Osteocyte (in vitro differentiated cells): Measurements from ENCODE around the gene ZNF384. TPM values are rescaled to one million over a fixed set of nuclear protein-coding genes. Genes with fewer than 3 reads are reported as not detected.

Source experiments
- DNase-seq: peaks from one replicate; pipeline ENCODE4 v3.0.0; 2021; ENCODE audit warnings: mixed read lengths; ENCODE audit not compliant: unreplicated experiment; ENCODE audit errors: extremely low spot score
- H3K27ac Mint-ChIP-seq: one replicate; pipeline ENCODE4 v1.8.0; 2021; ENCODE audit warnings: mild to moderate bottlenecking, mixed read lengths; ENCODE audit not compliant: unreplicated experiment
- H3K27me3 Mint-ChIP-seq: one replicate; pipeline ENCODE4 v1.8.0; 2021; ENCODE audit warnings: mixed read lengths; ENCODE audit not compliant: unreplicated experiment
- H3K36me3 Mint-ChIP-seq: one replicate; pipeline ENCODE4 v1.8.0; 2021; ENCODE audit warnings: mixed read lengths; ENCODE audit not compliant: unreplicated experiment
- H3K4me1 Mint-ChIP-seq: one replicate; pipeline ENCODE4 v1.8.0; 2021; ENCODE audit warnings: mixed read lengths; ENCODE audit not compliant: unreplicated experiment
- H3K4me3 Mint-ChIP-seq: one replicate; pipeline ENCODE4 v1.8.0; 2021; ENCODE audit warnings: mild to moderate bottlenecking, moderate library complexity, mixed read lengths; ENCODE audit not compliant: unreplicated experiment
- H3K9me3 Mint-ChIP-seq: one replicate; pipeline ENCODE4 v1.8.0; 2021; ENCODE audit warnings: mixed read lengths; ENCODE audit not compliant: unreplicated experiment
- CTCF ChIP-seq: fragments of 200-600 bp; sonication (generic); IDR thresholded peaks from 2 replicates; pipeline ENCODE4 v1.5.0; 2021; ENCODE audit warnings: antibody characterized with exemption, mild to moderate bottlenecking, moderate library complexity
- total RNA-seq: library from RNA; stranded (reverse); gene quantifications from 2 replicates; pipeline ENCODE4 v1.2.1, GENCODE V29; 2021

Gene ZNF384
- total RNA-seq, 1 donor from 2014 or later, result 66.6 TPM

GRCh38 chr12:6620885-6621274, 68.3 kb downstream of the ZNF384 start:
- H3K4me1 Mint-ChIP-seq, result no peaks in the 10 kb centered on the region
- H3K4me3 Mint-ChIP-seq, result no peak overlapping the region
- TF ChIP-seq CTCF, result no peak
- H3K36me3 Mint-ChIP-seq, result no peaks in the 10 kb centered on the region
- DNase-seq, result no peak
- H3K27me3 Mint-ChIP-seq, result no peaks in the 10 kb centered on the region
- no peak overlapping the region for H3K27ac Mint-ChIP-seq
- H3K9me3 Mint-ChIP-seq, result no peaks in the 10 kb centered on the region

GRCh38 chr12:6620137-6620884, 68.9 kb downstream of the ZNF384 start:
- Mint-ChIP-seq H3K27ac (no peak overlapping the region), H3K4me1 (no peaks in the 10 kb centered on the region), H3K36me3 (no peaks in the 10 kb centered on the region), H3K9me3 (no peaks in the 10 kb centered on the region), H3K27me3 (no peaks in the 10 kb centered on the region), H3K4me3 (no peak overlapping the region)
- peak; percentile 34 for TF ChIP-seq CTCF
- no peak for DNase-seq

GRCh38 chr12:6618483-6619225, 70.5 kb downstream of the ZNF384 start:
- Mint-ChIP-seq H3K36me3 (no peaks in the 10 kb centered on the region), H3K9me3 (no peaks in the 10 kb centered on the region), H3K4me1 (peaks cover 11% of the 10 kb centered on the region), H3K27ac (no peak overlapping the region), H3K27me3 (no peaks in the 10 kb centered on the region), H3K4me3 (no peak overlapping the region)
- TF ChIP-seq CTCF, result no peak
- DNase-seq, result no peak

Other genes with a start within 250 kb of the ZNF384 start
- gene CD27, start 244.4 kb downstream of the ZNF384 start, total RNA-seq, result not detected in 2 replicates
- gene TAPBPL, start 237.3 kb downstream of the ZNF384 start, total RNA-seq, result 13.1 and 17.0 TPM in 2 replicates
- gene VAMP1, start 218.7 kb downstream of the ZNF384 start, total RNA-seq, result 6.9 and 9.1 TPM in 2 replicates
- gene MRPL51, start 196.1 kb downstream of the ZNF384 start, total RNA-seq, result 172 TPM in 2 replicates
- gene NCAPD2, start 195.3 kb downstream of the ZNF384 start, total RNA-seq, result 36.4 and 36.9 TPM in 2 replicates
- 1,754 and 1,775 TPM in 2 replicates for gene GAPDH, start 154.9 kb downstream of the ZNF384 start, total RNA-seq
- gene IFFO1, start 133.3 kb downstream of the ZNF384 start, total RNA-seq, result 35.9 and 40.7 TPM in 2 replicates
- gene NOP2, start 121.1 kb downstream of the ZNF384 start, total RNA-seq, result 32.5 and 34.5 TPM in 2 replicates
- 348 and 351 TPM in 2 replicates for gene CHD4, start 82.0 kb downstream of the ZNF384 start, total RNA-seq
- gene LPAR5, start 53.4 kb downstream of the ZNF384 start, total RNA-seq, result 0.32 and 0.50 TPM in 2 replicates
- 0.73 and 1.0 TPM in 2 replicates for gene ACRBP, start 41.9 kb downstream of the ZNF384 start, total RNA-seq
- gene ING4, start 26.3 kb downstream of the ZNF384 start, total RNA-seq, result 56.7 and 58.8 TPM in 2 replicates
- gene PIANP, start 11.4 kb upstream of the ZNF384 start, total RNA-seq, result 3.9 and 5.2 TPM in 2 replicates
- gene COPS7A, start 34.7 kb upstream of the ZNF384 start, total RNA-seq, result 61.4 and 73.0 TPM in 2 replicates
- 141 and 162 TPM in 2 replicates for gene MLF2, start 63.8 kb upstream of the ZNF384 start, total RNA-seq
- 501 and 554 TPM in 2 replicates for gene PTMS, start 77.0 kb upstream of the ZNF384 start, total RNA-seq
- gene LAG3, start 83.1 kb upstream of the ZNF384 start, total RNA-seq, result 1.1 and 2.5 TPM in 2 replicates
- gene CD4, start 100.2 kb upstream of the ZNF384 start, total RNA-seq, result 0.60 and 0.62 TPM in 2 replicates
- 11.5 and 12.0 TPM in 2 replicates for gene GPR162, start 132.4 kb upstream of the ZNF384 start, total RNA-seq
- 86.5 and 90.8 TPM in 2 replicates for gene P3H3, start 139.0 kb upstream of the ZNF384 start, total RNA-seq
- 8.3 and 10.6 TPM in 2 replicates for gene GNB3, start 151.6 kb upstream of the ZNF384 start, total RNA-seq
- gene CDCA3, start 161.9 kb upstream of the ZNF384 start, total RNA-seq, result 8.0 and 9.2 TPM in 2 replicates
- gene USP5, start 162.8 kb upstream of the ZNF384 start, total RNA-seq, result 113 and 114 TPM in 2 replicates
- 408 and 415 TPM in 2 replicates for gene TPI1, start 178.2 kb upstream of the ZNF384 start, total RNA-seq
- gene SPSB2, start 183.9 kb upstream of the ZNF384 start, total RNA-seq, result 9.2 and 11.5 TPM in 2 replicates
- gene LRRC23, start 215.4 kb upstream of the ZNF384 start, total RNA-seq, result 9.0 and 11.3 TPM in 2 replicates
- gene ENO2, start 225.2 kb upstream of the ZNF384 start, total RNA-seq, result 21.5 and 24.1 TPM in 2 replicates
- gene ATN1, start 238.6 kb upstream of the ZNF384 start, total RNA-seq, result 117 and 123 TPM in 2 replicates